ENCODE data around the gene TNIP2. TPM values are rescaled to one million over a fixed set of nuclear protein-coding genes. Genes with fewer than 3 reads are reported as not detected.

The TNIP2 gene
- total RNA-seq, 2 experiments from 2014 or later, result 50.6 to 59.4 TPM

DNA sequence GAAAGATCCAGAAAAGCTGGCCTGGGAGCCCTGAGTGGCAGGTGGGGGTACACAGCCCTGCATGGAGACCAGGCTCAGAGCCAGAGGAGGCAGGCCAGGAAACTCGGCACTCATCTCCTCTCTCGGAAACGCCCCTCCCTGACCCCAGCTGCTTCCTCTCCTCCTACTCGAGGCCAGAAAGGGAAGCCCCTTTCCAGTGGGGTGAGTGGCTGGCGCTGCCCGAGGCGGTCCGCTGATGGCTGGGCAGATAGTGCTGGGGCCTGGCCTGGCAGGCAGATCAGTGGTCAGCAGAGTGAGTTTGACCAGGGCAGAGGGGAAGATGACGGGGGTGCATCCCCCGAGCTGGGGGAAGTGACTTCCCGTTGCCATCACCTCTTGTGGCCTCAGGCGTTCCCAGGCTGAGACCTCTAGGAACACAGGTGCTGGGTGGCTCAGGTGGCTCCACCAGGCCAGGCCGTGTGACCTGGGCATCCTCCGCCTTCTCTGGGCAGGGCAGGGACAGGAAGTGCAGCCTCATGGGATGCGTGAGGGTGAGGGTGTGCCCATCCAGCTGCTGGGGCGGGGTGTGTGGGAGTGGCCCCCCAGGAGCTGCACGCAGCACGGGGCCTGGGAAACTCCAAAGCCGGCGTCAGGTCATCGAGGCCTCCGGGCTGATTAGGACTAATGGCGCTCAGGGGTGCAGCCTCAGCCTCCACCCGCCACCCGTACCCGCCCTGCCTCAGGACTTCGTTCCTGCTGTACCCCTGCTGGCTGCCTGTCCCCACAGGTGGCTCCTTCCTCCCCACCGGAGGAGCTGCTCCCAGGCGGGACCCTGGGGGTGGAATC lies 42.5 kb upstream of the TNIP2 start:
- Mint-ChIP-seq H3K4me1 (peaks cover 59% of the 10 kb centered on the region), H3K27me3 (no peaks in the 10 kb centered on the region), H3K36me3 (ENCODE audit: low read depth) (peaks cover 2% of the 10 kb centered on the region), H3K9me3 (ENCODE audit: low read depth) (no peaks in the 10 kb centered on the region), H3K4me3 (peak overlapping the region; percentile 64), H3K27ac (peak overlapping the region; percentile 75)
- peak; percentile 78 for DNase-seq
- ChIA-PET CTCF (interaction anchor here (0.5 to 1.5 kb wide), 8 partner anchors 13 to 180 kb away, joined by 3 to 7 read pairs (median 3); no protein-coding TSS in a partner anchor), POLR2A (interaction anchor here (0.5 kb wide), 1 partner anchor 86 kb away, joined by 4 read pairs; no protein-coding TSS in a partner anchor)
- intact Hi-C loops (cut with DNase I, micrococcal nuclease), result loop anchor here (2.0 to 5.0 kb wide), 2 partner anchors 34 to 36 kb away; no protein-coding TSS in a partner anchor
- peak; percentile 67 for ATAC-seq

DNA sequence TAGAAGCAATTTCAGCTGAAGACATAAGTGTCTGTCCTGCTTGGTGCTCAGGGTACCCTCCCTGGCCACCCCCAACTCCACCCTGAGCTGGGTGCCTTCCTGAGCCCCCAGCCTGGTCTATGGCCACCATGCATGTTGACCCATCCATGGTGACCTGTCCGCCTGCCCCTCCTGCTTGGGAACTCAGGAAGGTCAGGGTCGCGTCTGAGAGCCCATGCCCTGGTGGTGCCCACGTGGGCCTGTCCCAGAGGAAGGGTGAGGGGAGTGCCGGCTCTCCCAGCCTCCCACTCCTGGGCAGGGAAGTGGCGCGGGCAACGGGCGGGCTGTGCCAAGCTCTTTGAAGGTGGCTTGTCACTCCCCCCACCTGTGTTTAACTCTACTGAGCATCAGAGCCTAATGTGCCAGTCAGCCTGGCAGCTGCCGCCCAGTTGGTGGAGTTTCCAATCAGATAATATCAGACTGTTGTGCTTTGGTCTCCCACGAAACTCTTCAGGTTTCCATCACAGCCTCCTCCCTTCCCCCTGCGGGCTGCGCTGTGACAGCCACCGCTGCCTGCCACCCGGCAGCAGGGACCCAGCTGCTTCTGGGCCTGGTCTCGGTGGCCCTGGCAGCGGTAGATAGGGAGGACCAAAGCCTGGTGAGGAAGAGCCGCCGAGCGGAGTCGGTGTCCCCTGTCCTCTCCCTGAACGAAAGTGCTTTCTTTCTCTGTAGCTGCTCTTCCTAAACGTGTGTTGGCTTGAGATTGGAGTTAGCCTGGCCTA lies 41.6 kb upstream of the TNIP2 start:
- Mint-ChIP-seq H3K4me3 (peak overlapping the region; percentile 64), H3K27ac (peak overlapping the region; percentile 75), H3K36me3 (ENCODE audit: low read depth) (peaks cover 2% of the 10 kb centered on the region), H3K27me3 (no peaks in the 10 kb centered on the region), H3K4me1 (peaks cover 59% of the 10 kb centered on the region), H3K9me3 (ENCODE audit: low read depth) (no peaks in the 10 kb centered on the region)
- ATAC-seq, result peak; percentile 47
- intact Hi-C loops (cut with DNase I, micrococcal nuclease), result loop anchor here (2.0 to 5.0 kb wide), 2 partner anchors 33 to 35 kb away; no protein-coding TSS in a partner anchor
- POLR2A ChIA-PET, result no interaction called here
- CTCF ChIA-PET, result interaction anchor here (0.5 to 1.5 kb wide), 9 partner anchors 12 to 180 kb away, joined by 3 to 7 read pairs (median 3); no protein-coding TSS in a partner anchor
- peak; percentile 69 for DNase-seq

DNA sequence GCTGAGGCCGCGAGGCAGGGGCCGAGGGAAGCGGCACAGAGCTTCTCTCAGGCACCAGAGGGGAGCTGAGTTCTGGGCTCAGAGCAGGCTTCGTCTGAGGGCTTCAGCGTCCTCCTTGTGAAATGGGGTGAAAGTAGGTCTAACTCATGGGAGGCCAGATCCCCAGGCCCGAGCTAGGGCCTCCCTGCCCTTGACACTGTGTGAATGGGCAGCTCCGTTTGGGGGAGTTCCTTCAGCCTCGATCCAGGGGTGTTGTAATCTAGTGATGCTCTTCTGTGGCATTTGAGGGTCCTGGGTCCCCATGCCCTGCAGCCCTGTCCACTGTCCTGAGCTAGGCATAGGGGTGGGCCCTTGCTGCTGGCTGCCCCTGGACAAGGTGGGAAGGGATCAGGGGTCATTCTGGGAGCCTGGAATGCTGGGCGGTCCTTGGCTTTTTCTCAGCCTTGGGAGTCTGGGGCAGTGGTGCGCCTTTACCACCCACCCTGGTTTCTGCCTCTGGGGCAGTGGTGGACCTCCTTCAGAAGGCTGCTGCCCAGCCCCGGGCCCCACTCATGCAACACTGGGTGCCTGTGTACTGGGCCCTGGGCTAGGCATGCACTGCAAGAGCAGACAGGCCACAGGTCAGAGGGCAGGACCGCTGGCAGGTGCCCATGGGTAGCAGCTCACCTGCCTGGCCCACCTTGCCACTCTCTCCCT lies 40.9 kb upstream of the TNIP2 start:
- ChIA-PET CTCF (interaction anchor here (0.6 to 1.2 kb wide), 6 partner anchors 13 to 310 kb away, joined by 3 to 4 read pairs (median 3); no protein-coding TSS in a partner anchor), POLR2A (interaction anchor here (1.1 kb wide), 1 partner anchor 51 kb away, joined by 3 read pairs; no protein-coding TSS in a partner anchor)
- no peak overlapping the region for H3K4me3 Mint-ChIP-seq
- no peaks in the 10 kb centered on the region for H3K27me3 Mint-ChIP-seq
- DNase-seq (no peak), ATAC-seq (no peak)
- no peaks in the 10 kb centered on the region for H3K9me3 Mint-ChIP-seq (ENCODE audit: low read depth)
- H3K36me3 Mint-ChIP-seq (ENCODE audit: low read depth), result peaks cover 2% of the 10 kb centered on the region
- peaks cover 59% of the 10 kb centered on the region for H3K4me1 Mint-ChIP-seq
- intact Hi-C loops (cut with DNase I, micrococcal nuclease), result loop anchor here in 1 of 2 experiments (5.0 kb wide), 1 partner anchor 35 kb away; no protein-coding TSS in a partner anchor
- H3K27ac Mint-ChIP-seq, result no peak overlapping the region

DNA sequence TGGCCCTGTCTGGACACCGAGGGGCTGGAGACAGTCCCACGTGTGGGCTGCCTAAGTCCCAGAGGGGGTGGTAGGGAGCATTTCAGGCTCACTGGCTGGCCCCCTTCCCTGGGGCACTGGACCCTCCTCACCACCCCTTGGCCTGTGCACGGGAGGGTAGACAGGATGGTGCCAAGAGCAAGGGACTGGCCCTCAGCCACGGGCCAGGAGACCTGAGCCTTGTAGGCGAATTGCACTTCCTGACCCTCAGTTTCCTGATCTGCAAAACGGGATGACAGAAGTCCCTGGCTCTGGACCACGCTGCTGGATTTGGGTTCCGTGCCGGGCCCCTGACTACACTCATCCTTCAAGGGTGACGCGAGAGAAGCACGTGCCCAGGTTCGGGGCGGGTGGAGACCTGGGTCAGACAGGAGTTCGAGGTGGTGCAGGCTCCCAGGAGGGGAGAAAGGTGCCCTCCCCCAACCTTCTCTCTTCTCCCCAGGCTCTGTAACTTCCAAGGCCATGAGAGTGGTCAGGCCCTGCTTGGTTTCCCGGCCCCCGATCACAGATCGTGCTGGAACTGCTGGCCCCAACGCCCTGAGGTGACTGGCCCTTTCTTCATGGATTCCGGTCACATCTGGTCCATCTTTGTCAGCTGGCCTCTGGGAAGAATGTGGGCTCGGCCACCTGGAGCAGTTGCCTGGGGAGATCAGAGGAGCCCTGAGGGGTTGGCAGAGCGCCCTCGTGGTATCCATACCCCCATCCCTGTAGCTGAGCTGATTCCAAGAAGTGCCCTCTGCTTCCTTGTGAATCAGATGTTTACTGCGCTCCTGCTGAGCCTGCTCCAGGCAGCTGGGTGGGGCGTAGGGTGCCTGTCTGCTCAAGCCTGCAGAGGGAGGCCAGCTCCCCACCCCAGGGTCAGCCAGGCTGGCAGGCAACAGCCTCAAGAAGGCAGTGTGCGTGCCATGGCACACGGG lies 40.0 kb upstream of the TNIP2 start:
- Mint-ChIP-seq H3K9me3 (ENCODE audit: low read depth) (no peaks in the 10 kb centered on the region), H3K4me3 (no peak overlapping the region), H3K4me1 (peaks cover 52% of the 10 kb centered on the region), H3K27me3 (no peaks in the 10 kb centered on the region), H3K27ac (no peak overlapping the region), H3K36me3 (ENCODE audit: low read depth) (peaks cover 2% of the 10 kb centered on the region)
- intact Hi-C loops (cut with DNase I, micrococcal nuclease), result loop anchor here in 1 of 2 experiments (5.0 kb wide), 1 partner anchor 34 kb away; no protein-coding TSS in a partner anchor
- ChIA-PET POLR2A (interaction anchor here (1.1 kb wide), 1 partner anchor 50 kb away, joined by 3 read pairs; no protein-coding TSS in a partner anchor), CTCF (interaction anchor here (0.6 kb wide), 2 partner anchors 41 to 311 kb away, joined by 3 read pairs; no protein-coding TSS in a partner anchor)
- DNase-seq (no peak), ATAC-seq (no peak)

DNA sequence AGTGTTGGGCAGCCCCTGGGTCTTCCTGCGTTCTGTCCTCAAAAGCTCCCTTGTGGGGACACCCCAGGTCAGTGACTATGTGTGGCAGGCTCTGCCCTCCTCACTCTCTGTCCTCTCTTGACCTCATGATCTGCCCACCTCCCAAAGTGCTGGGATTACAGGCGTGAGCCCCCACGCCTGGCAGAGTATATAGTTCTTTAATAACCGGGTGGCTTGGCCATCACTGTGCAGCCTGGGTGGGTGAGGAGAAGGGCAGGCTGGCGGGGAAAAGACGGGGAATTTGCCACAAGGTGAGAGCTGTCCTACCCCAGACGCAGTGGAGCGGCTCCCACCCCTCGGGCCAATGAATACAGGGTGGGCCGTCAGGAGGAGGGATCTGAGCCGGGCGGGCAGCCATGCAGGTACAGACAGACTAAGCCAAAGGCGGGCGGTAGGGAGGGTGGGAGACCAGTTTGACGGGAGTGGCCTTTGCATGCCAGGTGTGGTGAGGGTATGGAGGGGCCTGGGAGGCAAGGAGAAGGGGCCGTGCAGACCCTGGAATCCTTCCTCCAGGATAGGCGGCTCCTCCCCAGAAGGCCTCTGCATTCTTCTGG lies 39.3 kb upstream of the TNIP2 start:
- no peaks in the 10 kb centered on the region for H3K9me3 Mint-ChIP-seq (ENCODE audit: low read depth)
- POLR2A ChIA-PET, result no interaction called here
- no peaks in the 10 kb centered on the region for H3K27me3 Mint-ChIP-seq
- peaks cover 2% of the 10 kb centered on the region for H3K36me3 Mint-ChIP-seq (ENCODE audit: low read depth)
- CTCF ChIA-PET, result no interaction called here
- peaks cover 49% of the 10 kb centered on the region for H3K4me1 Mint-ChIP-seq
- DNase-seq (no peak), ATAC-seq (no peak)
- intact Hi-C loops (cut with DNase I, micrococcal nuclease), result loop anchor here in 1 of 2 experiments (5.0 kb wide), 1 partner anchor 33 kb away; no protein-coding TSS in a partner anchor
- H3K4me3 Mint-ChIP-seq, result peak overlapping the region; percentile 85
- H3K27ac Mint-ChIP-seq, result no peak overlapping the region

DNA sequence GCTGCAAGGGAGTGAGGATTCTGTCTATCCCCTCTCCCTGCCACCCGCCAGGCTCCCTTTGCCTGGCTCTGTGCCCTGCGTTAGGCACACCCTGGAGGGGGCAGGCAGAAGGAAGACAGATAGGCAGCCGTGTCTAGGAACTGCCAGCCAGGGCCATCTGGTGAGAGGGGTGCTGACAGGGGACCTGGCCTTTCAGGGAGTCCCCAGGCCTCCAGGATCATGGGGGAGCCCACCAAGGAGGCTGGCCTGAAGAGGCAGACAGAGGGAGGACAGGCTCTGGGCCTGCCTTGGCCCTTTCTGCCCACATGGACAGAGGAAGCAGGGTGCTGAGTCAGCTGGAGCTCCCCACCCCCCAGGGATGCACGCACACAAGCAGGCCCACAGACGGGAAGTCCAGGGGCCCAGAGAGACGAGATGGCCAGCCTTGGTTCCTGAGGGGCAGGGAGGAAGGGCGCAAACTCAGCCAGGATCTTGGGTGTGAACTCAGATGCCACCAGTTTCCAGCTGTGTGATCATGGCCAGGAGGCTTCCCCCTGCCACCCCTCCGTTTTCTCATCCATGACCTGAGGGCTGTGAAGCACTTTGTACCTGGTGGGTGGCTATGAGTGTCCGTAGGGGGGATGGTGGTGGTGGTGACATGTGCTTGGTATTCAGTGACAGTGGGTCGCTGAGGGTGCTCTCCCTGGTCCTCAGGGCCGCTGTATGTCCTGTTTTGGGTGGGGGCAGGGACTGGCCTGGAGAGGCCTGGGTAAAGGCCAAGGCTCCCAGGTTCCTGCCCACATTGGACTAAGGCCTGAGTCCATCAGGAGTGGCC lies 38.6 kb upstream of the TNIP2 start:
- ChIA-PET POLR2A (no interaction called here), CTCF (no interaction called here)
- Mint-ChIP-seq H3K27me3 (no peaks in the 10 kb centered on the region), H3K27ac (peak overlapping the region; percentile 87), H3K36me3 (ENCODE audit: low read depth) (peaks cover 2% of the 10 kb centered on the region), H3K4me3 (peak overlapping the region; percentile 85), H3K9me3 (ENCODE audit: low read depth) (no peaks in the 10 kb centered on the region), H3K4me1 (peaks cover 43% of the 10 kb centered on the region)
- no peak for ATAC-seq
- no peak for DNase-seq
- intact Hi-C loops (cut with DNase I, micrococcal nuclease), result loop anchor here in 1 of 2 experiments (5.0 kb wide), 1 partner anchor 32 kb away; no protein-coding TSS in a partner anchor

DNA sequence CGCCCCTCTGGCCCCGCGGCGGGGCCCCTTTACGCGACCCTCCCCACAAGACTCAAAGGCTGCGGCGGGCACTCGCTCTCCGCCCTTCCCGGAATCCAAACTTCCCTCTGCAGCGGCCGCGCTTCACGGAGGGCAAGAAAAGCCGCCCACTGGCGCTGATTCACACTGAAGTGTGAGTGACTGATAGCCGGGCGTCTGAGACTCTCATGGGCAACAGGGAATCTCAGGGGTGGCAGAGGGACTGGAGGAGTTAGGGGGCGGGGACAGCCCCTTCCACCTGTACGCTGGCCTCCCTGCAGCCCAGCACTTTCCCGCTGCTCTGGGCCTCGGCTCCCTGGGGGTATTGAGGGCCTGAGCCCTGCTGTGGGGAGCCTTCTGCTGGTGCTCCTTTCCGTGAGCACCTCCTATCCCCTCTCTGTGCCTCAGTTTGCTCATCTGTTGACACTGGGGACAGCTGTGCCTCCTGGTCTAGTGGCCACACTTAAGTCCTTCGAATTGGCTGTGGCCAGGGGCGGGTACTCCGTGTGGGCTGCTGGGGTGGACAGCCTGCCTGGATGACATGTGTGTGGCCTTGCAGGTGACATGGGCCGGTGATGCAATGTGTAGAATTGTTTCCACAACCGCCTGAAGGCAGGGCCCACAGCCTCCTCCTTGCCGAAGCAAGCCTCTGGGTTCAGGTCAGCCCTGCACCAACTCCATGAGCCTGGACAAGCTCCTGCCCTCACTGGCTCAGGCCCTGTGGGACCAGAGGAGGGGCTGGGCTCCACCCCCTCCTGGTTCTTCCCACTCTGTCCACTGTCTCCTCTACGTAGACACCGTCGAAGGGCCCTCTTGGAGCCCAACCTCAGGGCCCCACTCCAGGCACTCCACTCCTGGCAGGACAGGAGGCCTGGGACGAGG lies 37.7 kb upstream of the TNIP2 start:
- Mint-ChIP-seq H3K4me1 (peaks cover 44% of the 10 kb centered on the region), H3K27me3 (no peaks in the 10 kb centered on the region), H3K36me3 (ENCODE audit: low read depth) (no peaks in the 10 kb centered on the region), H3K4me3 (peak overlapping the region; percentile 85), H3K9me3 (ENCODE audit: low read depth) (no peaks in the 10 kb centered on the region), H3K27ac (peak overlapping the region; percentile 87)
- CTCF ChIA-PET, result no interaction called here
- intact Hi-C loops (cut with DNase I, micrococcal nuclease), result loop anchor here in 1 of 2 experiments (1.0 to 2.0 kb wide), 2 partner anchors 38 to 49 kb away; partner anchors contain the start of genes ADD1 and TNIP2
- DNase-seq (peak; percentile 80), ATAC-seq (peak; percentile 40)
- POLR2A ChIA-PET, result no interaction called here

DNA sequence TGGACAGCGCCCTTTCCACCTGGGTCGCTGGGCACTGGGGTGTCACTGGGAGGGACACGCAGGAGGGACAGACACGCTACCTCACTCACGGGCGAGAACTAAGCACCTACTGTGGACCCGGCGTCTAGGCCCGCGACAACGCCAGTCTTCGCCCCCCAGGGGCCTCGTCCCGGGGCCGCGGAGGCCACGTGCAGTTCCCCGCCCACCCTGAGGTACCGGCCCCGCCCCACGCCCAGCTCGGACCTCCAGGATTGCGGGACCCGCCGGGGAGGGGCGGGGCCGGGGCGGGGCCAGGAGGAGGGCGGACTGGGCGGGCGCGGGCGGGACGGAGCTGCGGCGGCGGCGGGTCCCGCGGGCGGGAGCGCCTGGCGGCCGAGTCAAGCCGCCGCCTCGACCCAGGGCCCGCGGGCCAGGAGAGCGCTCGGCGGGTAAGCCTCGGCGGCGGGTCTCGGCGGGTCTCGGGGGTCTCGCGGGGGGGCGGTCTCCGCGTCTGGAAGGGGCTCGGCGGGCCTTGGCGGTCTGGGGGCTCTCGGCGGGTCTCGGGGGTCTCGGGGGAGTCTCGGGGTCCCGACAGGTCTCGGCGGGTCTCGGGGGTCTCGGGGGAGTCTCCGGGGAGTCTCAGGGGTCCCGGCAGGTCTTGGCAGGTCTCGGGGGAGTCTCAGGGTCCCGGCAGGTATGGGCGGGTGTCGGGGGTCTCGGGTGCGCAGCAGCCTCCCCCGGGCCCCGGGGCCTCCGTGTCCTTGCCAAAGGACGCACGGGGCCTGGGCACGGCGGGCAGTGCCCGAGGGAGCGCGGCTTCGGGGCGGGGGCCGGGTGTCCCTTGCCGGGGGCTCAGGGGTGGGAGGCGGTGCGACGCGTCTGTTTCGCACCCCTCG lies 36.8 kb upstream of the TNIP2 start, which contains the start of gene SH3BP2:
TSS of gene SH3BP2 (plus strand) at position 375 of the 875 bp plus-strand sequence. CDS start 27,533 bp downstream, outside the sequence.
- intact Hi-C loops (cut with DNase I, micrococcal nuclease), result loop anchor here in 1 of 2 experiments (1.0 to 2.0 kb wide), 2 partner anchors 37 to 50 kb away; partner anchors contain the start of genes ADD1 and TNIP2

More for the DNA sequence above, 36.8 kb upstream of the TNIP2 start, which contains the start of gene SH3BP2:
- Mint-ChIP-seq H3K4me1 (peaks cover 43% of the 10 kb centered on the region), H3K36me3 (ENCODE audit: low read depth) (no peaks in the 10 kb centered on the region), H3K27me3 (no peaks in the 10 kb centered on the region), H3K9me3 (ENCODE audit: low read depth) (no peaks in the 10 kb centered on the region), H3K4me3 (peak within 1 kb of the TSS; percentile 85), H3K27ac (peak within 1 kb of the TSS; percentile 87)
- ChIA-PET POLR2A (interaction anchor here (0.6 kb wide), 1 partner anchor 46 kb away, joined by 3 read pairs; no protein-coding TSS in a partner anchor), CTCF (interaction anchor here (0.7 kb wide), 1 partner anchor 32 kb away, joined by 3 read pairs; no protein-coding TSS in a partner anchor)
- DNase-seq (peak; percentile 80), ATAC-seq (peak; percentile 42)
